Natural killer cell (primary cell): ENCODE measurements around the gene AMOTL2. TPM values are rescaled to one million over a fixed set of nuclear protein-coding genes. Genes with fewer than 3 reads are reported as not detected.

Experiments
- ATAC-seq, 3 donors: fragments of 150-1000 bp in 2 of 3; fragments of 200-7000 bp in 1 of 3; cut with Tn5 transposase; 1 replicate in 1 of 3; 2 replicates in 2 of 3; pipeline ENCODE4 v1.10.0; 2021; ENCODE audit warnings: mild to moderate bottlenecking in 2 of 3, moderate library complexity in 2 of 3
- DNase-seq, 2 donors: peaks; one replicate each; pipeline versions ENCODE4 v3.0.0 to v3.0.0-alpha.2; 2013 to 2021; ENCODE audit warnings: mixed read lengths in 1 of 2
- H3K27ac ChIP-seq: one replicate; pipeline ENCODE4 v1.5.1; 2013; ENCODE audit warnings: mild to moderate bottlenecking, low read length
- H3K27me3 ChIP-seq: one replicate; pipeline ENCODE4 v1.6.1; 2013; ENCODE audit warnings: low read length; ENCODE audit not compliant: control insufficient read depth, insufficient read depth
- H3K36me3 ChIP-seq: one replicate; pipeline ENCODE4 v1.6.1; 2013; ENCODE audit warnings: low read length; ENCODE audit not compliant: control insufficient read depth, insufficient read depth
- H3K4me1 ChIP-seq: one replicate; pipeline ENCODE4 v1.6.1; 2013; ENCODE audit warnings: low read length; ENCODE audit not compliant: control insufficient read depth, insufficient read depth
- H3K4me3 ChIP-seq: one replicate; pipeline ENCODE4 v1.5.1; 2013; ENCODE audit warnings: low read length
- H3K9me3 ChIP-seq: one replicate; pipeline ENCODE4 v1.6.1; 2013; ENCODE audit warnings: low read length; ENCODE audit not compliant: control insufficient read depth, insufficient read depth
- H3K27ac Mint-ChIP-seq, 2 donors: one replicate each; pipeline ENCODE4 v1.8.0; 2022; ENCODE audit warnings: mild to moderate bottlenecking in 2 of 2, mixed read lengths in 2 of 2, moderate library complexity in 1 of 2
- H3K27me3 Mint-ChIP-seq, 2 donors: one replicate each; pipeline ENCODE4 v1.8.0; 2022; ENCODE audit warnings: low read depth in 2 of 2, mixed read lengths in 2 of 2
- H3K36me3 Mint-ChIP-seq: one replicate; pipeline ENCODE4 v1.8.0; 2022; ENCODE audit warnings: mixed read lengths
- H3K4me1 Mint-ChIP-seq, 2 donors: one replicate each; pipeline ENCODE4 v1.8.0; 2022; ENCODE audit warnings: mixed read lengths in 2 of 2
- H3K4me3 Mint-ChIP-seq: one replicate; pipeline ENCODE4 v1.8.0; 2022; ENCODE audit warnings: mild to moderate bottlenecking, moderate library complexity, mixed read lengths
- H3K9me3 Mint-ChIP-seq, 2 donors: one replicate each; pipeline ENCODE4 v1.8.0; 2022; ENCODE audit warnings: mixed read lengths in 2 of 2
- WGBS: methylation state at CpG from one replicate; pipeline ENCODE4 v1.1.7; 2013; ENCODE audit warnings: missing lambda C conversion rate; ENCODE audit not compliant: insufficient coverage; 5-methylcytosine and 5-hydroxymethylcytosine counted together
- intact Hi-C: fragments of 100-400 bp; cut with micrococcal nuclease; formaldehyde crosslinking; loops from one replicate; pipeline ENCODE4 v1.14.2; 2022
- total RNA-seq, 4 donors: library from RNA; stranded (reverse); fragments of 120-200 nt in 1 of 4; gene quantifications; one replicate each; pipeline versions ENCODE4 v1.2.3 to v1.2.4, GENCODE V29; 2013 to 2022
- TF ChIP-seq, protein P1 (sequence below): fragments of 200-600 bp; IDR thresholded peaks from one replicate; pipeline ENCODE4 v1.8.0; 2022; ENCODE audit warnings: antibody characterized with exemption

The AMOTL2 gene
- total RNA-seq, 3 donors from 2014 or later (not counting 1 experiment from before 2014, with no cell fraction given) = not detected

DNA sequence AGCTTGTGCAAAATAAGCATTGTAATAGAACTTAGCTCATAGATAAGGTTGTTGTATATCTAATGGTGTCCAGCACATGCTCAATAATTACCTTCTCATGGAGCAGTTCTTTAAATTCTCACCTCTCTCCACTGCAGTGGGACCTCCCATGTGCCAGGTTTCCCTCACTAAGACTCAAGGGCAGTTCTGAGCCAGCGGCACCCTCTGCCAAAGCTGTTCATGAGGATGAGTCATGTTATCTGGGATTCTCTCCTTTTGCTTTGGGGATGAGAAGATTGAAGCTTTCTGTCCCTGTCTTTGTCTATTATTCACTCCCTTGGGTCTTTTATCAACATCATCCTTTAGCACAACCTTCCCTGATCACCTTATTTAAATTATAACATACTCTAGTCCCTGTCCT is 15.6 kb upstream of the AMOTL2 start:
- no peaks in the 10 kb centered on the region for H3K9me3 ChIP-seq
- H3K4me3 Mint-ChIP-seq = no peak overlapping the region
- no peak overlapping the region for H3K27ac Mint-ChIP-seq
- no peaks in the 10 kb centered on the region for H3K36me3 Mint-ChIP-seq
- intact Hi-C loops = no loop called here
- no peaks in the 10 kb centered on the region for H3K36me3 ChIP-seq
- ATAC-seq = no peak
- H3K4me3 ChIP-seq = no peak overlapping the region
- TF ChIP-seq, protein P1, sequence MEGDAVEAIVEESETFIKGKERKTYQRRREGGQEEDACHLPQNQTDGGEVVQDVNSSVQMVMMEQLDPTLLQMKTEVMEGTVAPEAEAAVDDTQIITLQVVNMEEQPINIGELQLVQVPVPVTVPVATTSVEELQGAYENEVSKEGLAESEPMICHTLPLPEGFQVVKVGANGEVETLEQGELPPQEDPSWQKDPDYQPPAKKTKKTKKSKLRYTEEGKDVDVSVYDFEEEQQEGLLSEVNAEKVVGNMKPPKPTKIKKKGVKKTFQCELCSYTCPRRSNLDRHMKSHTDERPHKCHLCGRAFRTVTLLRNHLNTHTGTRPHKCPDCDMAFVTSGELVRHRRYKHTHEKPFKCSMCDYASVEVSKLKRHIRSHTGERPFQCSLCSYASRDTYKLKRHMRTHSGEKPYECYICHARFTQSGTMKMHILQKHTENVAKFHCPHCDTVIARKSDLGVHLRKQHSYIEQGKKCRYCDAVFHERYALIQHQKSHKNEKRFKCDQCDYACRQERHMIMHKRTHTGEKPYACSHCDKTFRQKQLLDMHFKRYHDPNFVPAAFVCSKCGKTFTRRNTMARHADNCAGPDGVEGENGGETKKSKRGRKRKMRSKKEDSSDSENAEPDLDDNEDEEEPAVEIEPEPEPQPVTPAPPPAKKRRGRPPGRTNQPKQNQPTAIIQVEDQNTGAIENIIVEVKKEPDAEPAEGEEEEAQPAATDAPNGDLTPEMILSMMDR = no peak
- H3K27me3 ChIP-seq = no peaks in the 10 kb centered on the region
- no peaks in the 10 kb centered on the region for H3K4me1 Mint-ChIP-seq
- WGBS = no CpG with 5 or more reads among the region's 1 CpG
- H3K4me1 ChIP-seq = no peaks in the 10 kb centered on the region
- no peaks in the 10 kb centered on the region for H3K9me3 Mint-ChIP-seq
- H3K27ac ChIP-seq = no peak overlapping the region
- DNase-seq = no peak
- peaks cover 17 to 23% of the 10 kb centered on the region in 2 donors for H3K27me3 Mint-ChIP-seq

GRCh38 chr3:134388788-134389485 is 14.7 kb upstream of the AMOTL2 start:
- WGBS = 75% methylated on average over 10 of the region's 10 CpGs
- no peaks in the 10 kb centered on the region for H3K36me3 ChIP-seq
- no peaks in the 10 kb centered on the region for H3K27me3 ChIP-seq
- no peak overlapping the region for H3K4me3 ChIP-seq
- TF ChIP-seq, protein P1 = no peak
- peaks cover 18 to 19% of the 10 kb centered on the region in 2 donors for H3K27me3 Mint-ChIP-seq
- no peaks in the 10 kb centered on the region for H3K4me1 Mint-ChIP-seq
- no peaks in the 10 kb centered on the region for H3K9me3 ChIP-seq
- H3K4me3 Mint-ChIP-seq = no peak overlapping the region
- no peaks in the 10 kb centered on the region for H3K36me3 Mint-ChIP-seq
- intact Hi-C loops = no loop called here
- no peaks in the 10 kb centered on the region for H3K9me3 Mint-ChIP-seq
- H3K4me1 ChIP-seq = no peaks in the 10 kb centered on the region
- DNase-seq = no peak
- H3K27ac Mint-ChIP-seq = no peak overlapping the region
- no peak for ATAC-seq
- H3K27ac ChIP-seq = no peak overlapping the region

GRCh38 chr3:134388292-134388691 is 14.0 kb upstream of the AMOTL2 start:
- Histone ChIP-seq H3K27me3 (no peaks in the 10 kb centered on the region), H3K4me1 (no peaks in the 10 kb centered on the region), H3K36me3 (no peaks in the 10 kb centered on the region), H3K9me3 (no peaks in the 10 kb centered on the region), H3K27ac (no peak overlapping the region), H3K4me3 (no peak overlapping the region)
- Mint-ChIP-seq H3K36me3 (no peaks in the 10 kb centered on the region), H3K4me3 (no peak overlapping the region), H3K27me3 (peaks cover 18 to 19% of the 10 kb centered on the region in 2 donors), H3K4me1 (no peaks in the 10 kb centered on the region), H3K27ac (no peak overlapping the region), H3K9me3 (no peaks in the 10 kb centered on the region)
- WGBS = no CpG with 5 or more reads among the region's 1 CpG
- intact Hi-C loops = no loop called here
- no peak for DNase-seq
- TF ChIP-seq, protein P1 = no peak
- no peak for ATAC-seq

DNA sequence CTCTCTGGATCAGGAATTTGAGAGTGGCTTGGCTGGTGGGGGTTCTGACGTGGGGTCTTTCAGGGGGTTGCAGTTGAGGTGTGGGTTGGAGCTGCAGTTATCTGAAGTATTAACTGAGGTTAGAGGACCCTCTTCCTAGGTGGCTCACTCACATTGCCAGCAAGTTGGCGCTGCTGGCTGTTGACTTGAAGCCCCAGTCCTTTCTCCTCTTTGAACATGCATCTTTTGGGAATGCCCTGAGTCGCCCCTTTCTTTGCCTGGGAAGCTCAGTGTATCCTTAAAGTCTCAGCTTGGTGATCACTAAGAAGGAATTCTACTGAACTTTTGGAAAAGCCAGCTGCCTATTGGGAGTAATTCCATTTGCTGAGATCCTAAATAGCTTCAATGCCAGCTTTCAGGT is 13.0 kb upstream of the AMOTL2 start:
- Mint-ChIP-seq H3K27me3 (peaks cover 19 to 24% of the 10 kb centered on the region in 2 donors), H3K9me3 (no peaks in the 10 kb centered on the region), H3K36me3 (no peaks in the 10 kb centered on the region), H3K4me1 (no peaks in the 10 kb centered on the region), H3K27ac (no peak overlapping the region), H3K4me3 (no peak overlapping the region)
- no peak for DNase-seq
- H3K36me3 ChIP-seq = no peaks in the 10 kb centered on the region
- intact Hi-C loops = no loop called here
- no peak overlapping the region for H3K27ac ChIP-seq
- TF ChIP-seq, protein P1 = no peak
- WGBS = 88% methylated on average over 3 of the region's 3 CpGs
- H3K9me3 ChIP-seq = no peaks in the 10 kb centered on the region
- H3K27me3 ChIP-seq = no peaks in the 10 kb centered on the region
- H3K4me3 ChIP-seq = no peak overlapping the region
- no peak for ATAC-seq
- no peaks in the 10 kb centered on the region for H3K4me1 ChIP-seq
